DND-41 (cell line): ENCODE data around the gene FRMPD4.

ENCODE experiments used
- EZH2 ChIP-seq: IDR thresholded peaks from 3 replicates; pipeline ENCODE4 v1.6.1; 2012; ENCODE audit warnings: borderline replicate concordance, low read depth, mild to moderate bottlenecking, moderate library complexity, low read length, inconsistent platforms; ENCODE audit not compliant: severe bottlenecking
- TF ChIP-seq, protein P1 (sequence below): IDR thresholded peaks from 2 replicates; pipeline ENCODE4 v1.5.1; 2012; ENCODE audit warnings: borderline replicate concordance, low read length, moderate library complexity, mild to moderate bottlenecking; ENCODE audit not compliant: poor library complexity, severe bottlenecking; ENCODE audit errors: extremely low read depth

DNA sequence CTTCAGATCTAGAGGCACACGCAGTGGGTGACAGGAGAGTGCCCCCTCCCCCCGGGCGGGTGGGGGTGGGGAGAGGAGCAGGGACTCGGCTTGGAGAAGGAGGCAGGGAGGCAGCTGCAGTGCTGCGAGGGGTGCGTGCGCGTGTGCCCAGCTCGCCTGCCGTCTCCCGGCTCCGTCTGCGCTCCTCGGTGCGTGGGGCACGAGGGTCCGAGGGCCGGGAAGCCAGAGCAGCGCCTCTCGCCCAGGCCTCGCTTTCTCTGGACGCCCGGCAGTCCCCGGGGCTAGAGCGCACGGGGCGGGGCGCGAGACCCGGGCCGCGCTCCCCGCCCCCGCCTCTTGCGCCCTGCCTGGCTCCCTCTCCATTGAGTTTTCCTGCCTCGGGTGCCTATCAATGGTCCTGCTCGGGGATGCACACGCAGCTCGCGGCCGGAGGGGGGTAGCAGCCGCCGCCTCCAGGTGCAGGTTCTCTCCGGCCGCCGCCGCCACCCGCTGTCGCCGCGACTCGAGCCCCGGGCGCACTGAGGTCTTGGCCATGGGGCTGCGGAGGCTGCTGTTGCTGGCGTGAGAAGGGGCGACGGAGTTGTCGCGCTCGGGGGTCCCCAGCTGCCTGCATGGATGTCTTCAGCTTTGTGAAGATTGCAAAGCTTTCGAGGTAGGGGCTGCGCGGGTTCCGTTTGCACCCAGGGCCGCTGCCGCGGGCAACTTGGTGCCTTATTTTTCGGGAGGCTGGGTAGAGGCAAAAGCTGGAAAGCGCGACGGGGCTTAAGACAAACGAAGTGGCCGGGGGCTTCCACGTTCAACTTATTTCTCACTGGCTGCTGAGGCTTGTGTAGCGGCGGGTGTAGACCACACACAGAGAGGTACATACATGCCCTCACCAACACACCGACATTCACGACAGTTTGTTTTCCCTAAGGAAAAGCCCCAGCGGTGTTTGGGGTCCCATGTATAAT lies at the start of gene FRMPD4:
- TF ChIP-seq, protein P1, sequence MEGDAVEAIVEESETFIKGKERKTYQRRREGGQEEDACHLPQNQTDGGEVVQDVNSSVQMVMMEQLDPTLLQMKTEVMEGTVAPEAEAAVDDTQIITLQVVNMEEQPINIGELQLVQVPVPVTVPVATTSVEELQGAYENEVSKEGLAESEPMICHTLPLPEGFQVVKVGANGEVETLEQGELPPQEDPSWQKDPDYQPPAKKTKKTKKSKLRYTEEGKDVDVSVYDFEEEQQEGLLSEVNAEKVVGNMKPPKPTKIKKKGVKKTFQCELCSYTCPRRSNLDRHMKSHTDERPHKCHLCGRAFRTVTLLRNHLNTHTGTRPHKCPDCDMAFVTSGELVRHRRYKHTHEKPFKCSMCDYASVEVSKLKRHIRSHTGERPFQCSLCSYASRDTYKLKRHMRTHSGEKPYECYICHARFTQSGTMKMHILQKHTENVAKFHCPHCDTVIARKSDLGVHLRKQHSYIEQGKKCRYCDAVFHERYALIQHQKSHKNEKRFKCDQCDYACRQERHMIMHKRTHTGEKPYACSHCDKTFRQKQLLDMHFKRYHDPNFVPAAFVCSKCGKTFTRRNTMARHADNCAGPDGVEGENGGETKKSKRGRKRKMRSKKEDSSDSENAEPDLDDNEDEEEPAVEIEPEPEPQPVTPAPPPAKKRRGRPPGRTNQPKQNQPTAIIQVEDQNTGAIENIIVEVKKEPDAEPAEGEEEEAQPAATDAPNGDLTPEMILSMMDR = no peak
- no peak for TF ChIP-seq EZH2
